Effector memory CD8-positive, alpha-beta T cell (primary cell): ENCODE data around the gene PTH1R.

ENCODE experiments used
- ATAC-seq: fragments of 150-1000 bp; cut with Tn5 transposase; replicated peaks from 2 replicates; pipeline ENCODE4 v1.10.0; 2021; ENCODE audit warnings: mild to moderate bottlenecking, moderate library complexity
- DNase-seq, 3 experiments: peaks; one replicate each; pipeline ENCODE4 v3.0.0; 2021
- H3K27ac Mint-ChIP-seq, 2 donors: one replicate each; pipeline ENCODE4 v1.8.0; 2022; ENCODE audit warnings: mild to moderate bottlenecking in 2 of 2, mixed read lengths in 2 of 2, moderate library complexity in 2 of 2
- H3K27me3 Mint-ChIP-seq, 2 donors: one replicate each; pipeline ENCODE4 v1.8.0; 2022; ENCODE audit warnings: mixed read lengths in 2 of 2
- H3K36me3 Mint-ChIP-seq: one replicate; pipeline ENCODE4 v1.8.0; 2022; ENCODE audit warnings: mild to moderate bottlenecking, moderate library complexity, mixed read lengths; ENCODE audit not compliant: insufficient read depth
- H3K4me1 Mint-ChIP-seq, 2 donors: one replicate each; pipeline ENCODE4 v1.8.0; 2022; ENCODE audit warnings: low read depth in 2 of 2, mixed read lengths in 2 of 2
- H3K4me3 Mint-ChIP-seq, 2 donors: one replicate each; pipeline ENCODE4 v1.8.0; 2022; ENCODE audit warnings: mild to moderate bottlenecking in 2 of 2, mixed read lengths in 2 of 2, moderate library complexity in 2 of 2
- H3K9me3 Mint-ChIP-seq, 2 donors: one replicate each; pipeline ENCODE4 v1.8.0; 2022; ENCODE audit warnings: mixed read lengths in 2 of 2

The PTH1R gene

GRCh38 chr3:46926039-46926438 is 48.5 kb downstream of the PTH1R start:
- Mint-ChIP-seq H3K4me1 (peaks cover 52 to 54% of the 10 kb centered on the region in 2 donors), H3K9me3 (peaks cover 4 to 13% of the 10 kb centered on the region in 2 donors), H3K27me3 (no peaks in the 10 kb centered on the region), H3K27ac (peak overlapping the region; percentile 95 to 96), H3K36me3 (peaks cover 38% of the 10 kb centered on the region), H3K4me3 (peak overlapping the region; percentile 46 to 72)
- no peak for ATAC-seq
- DNase-seq, result no peak

DNA sequence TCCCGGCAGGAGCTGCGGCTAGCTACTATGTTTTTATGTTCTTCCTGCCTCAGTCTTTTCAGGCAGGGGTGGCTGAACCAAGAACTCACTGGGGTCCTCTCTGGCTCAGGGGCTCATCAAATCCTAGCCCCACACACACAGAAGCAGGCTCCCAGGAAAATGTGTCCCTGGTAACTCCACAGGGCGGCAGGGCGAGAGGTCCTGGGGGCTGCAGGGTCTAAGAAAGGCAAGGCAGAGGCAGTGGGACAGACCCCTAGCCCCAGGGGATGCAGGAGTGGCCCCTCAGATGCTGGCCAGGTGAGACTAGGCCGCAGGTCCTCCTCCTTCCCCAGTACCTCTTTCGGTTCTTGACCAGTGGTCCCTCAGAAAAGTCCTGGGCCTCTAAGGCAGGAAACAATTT is 48.9 kb downstream of the PTH1R start:
- ATAC-seq, result no peak

DNA sequence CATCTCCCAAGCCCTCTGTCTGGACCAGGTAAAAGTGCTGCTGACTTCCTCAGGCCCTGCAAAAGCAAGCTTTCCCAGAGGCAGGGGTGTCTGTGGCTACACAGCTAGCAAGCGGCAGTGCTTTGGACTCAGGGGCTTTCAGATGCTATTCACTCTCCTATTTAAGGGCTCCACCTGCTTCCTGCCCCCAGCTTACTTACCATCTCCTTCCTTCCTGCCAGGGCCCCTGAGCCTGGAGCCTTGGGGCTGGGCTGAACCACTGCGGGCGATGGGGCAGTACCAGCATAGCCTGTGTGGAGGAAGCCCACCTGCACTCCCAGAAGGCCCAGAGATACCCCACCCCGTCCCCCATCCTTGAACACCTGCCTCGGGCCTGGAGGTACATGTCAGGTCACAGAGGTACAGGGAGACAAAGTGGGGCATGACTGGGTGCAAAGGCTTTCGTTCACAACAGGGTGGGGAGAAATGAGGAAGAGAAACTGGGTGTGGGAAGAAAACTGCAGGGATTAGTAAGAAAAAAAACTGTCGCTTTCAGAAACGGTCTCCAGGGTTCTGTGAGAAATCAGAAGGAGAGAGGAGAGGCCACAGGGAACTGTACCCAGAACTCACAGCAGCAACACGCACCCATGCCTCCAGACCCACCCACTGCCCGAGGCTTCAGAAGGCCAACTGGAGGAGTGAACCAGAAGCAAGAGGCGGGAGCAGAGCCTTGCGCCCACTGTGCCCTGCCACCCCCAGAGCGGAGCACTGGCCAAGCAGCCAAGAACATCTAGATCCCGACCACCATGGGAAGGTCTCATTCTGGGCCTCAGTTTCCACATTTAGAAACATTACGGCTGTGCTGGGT is 49.6 kb downstream of the PTH1R start:
- Mint-ChIP-seq H3K4me3 (peak overlapping the region; percentile 72 to 75), H3K36me3 (peaks cover 31% of the 10 kb centered on the region), H3K27me3 (no peaks in the 10 kb centered on the region), H3K4me1 (peaks cover 63 to 65% of the 10 kb centered on the region in 2 donors), H3K27ac (peak overlapping the region; percentile 95 to 96), H3K9me3 (peaks cover 4 to 13% of the 10 kb centered on the region in 2 donors)
- ATAC-seq (peak; percentile 56), DNase-seq (peak in 1 of 3 experiments; percentile 28)

More for the DNA sequence above, 48.9 kb downstream of the PTH1R start:
- Mint-ChIP-seq H3K9me3 (peaks cover 4 to 13% of the 10 kb centered on the region in 2 donors), H3K27me3 (no peaks in the 10 kb centered on the region), H3K4me3 (peak overlapping the region; percentile 72 to 75), H3K4me1 (peaks cover 56 to 58% of the 10 kb centered on the region in 2 donors), H3K36me3 (peaks cover 34% of the 10 kb centered on the region), H3K27ac (peak overlapping the region; percentile 95 to 96)
- no peak for DNase-seq

- H3K9me3 Mint-ChIP-seq, result peaks cover 4 to 13% of the 10 kb centered on the region in 2 donors
- DNase-seq (no peak), ATAC-seq (no peak)
- H3K27me3 Mint-ChIP-seq, result no peaks in the 10 kb centered on the region
- H3K4me1 Mint-ChIP-seq, result peaks cover 68 to 70% of the 10 kb centered on the region in 2 donors
- peak overlapping the region; percentile 95 to 96 for H3K27ac Mint-ChIP-seq
- peak overlapping the region; percentile 72 to 75 for H3K4me3 Mint-ChIP-seq
- peaks cover 29% of the 10 kb centered on the region for H3K36me3 Mint-ChIP-seq
Observed at GRCh38 chr3:46927718-46928073, 50.2 kb downstream of the PTH1R start.

- no peak for DNase-seq
- peaks cover 29% of the 10 kb centered on the region for H3K36me3 Mint-ChIP-seq
- H3K4me3 Mint-ChIP-seq, result peak overlapping the region; percentile 72 to 75
Observed at GRCh38 chr3:46928282-46928681, 50.8 kb downstream of the PTH1R start.

DNA sequence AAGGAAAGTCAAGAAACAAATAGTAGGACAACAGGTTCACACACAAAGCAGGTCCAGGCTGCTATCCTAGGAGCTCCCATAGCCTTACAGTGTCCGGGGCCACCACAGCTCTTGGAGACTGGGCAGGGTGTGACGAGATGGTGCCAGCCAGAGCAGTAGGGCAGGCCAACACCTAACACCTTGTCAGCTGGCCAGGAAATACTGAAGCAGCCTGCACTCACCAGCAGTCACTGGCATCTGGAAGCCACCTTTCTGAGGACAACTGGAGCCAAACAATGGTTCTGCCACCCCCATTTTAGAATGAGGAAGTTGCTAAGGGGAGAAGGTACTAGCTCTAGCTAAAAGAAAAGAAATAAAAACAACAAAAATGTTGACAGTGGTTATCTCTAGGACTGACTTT is 51.8 kb downstream of the PTH1R start:
- Mint-ChIP-seq H3K36me3 (peaks cover 34% of the 10 kb centered on the region), H3K27ac (peak overlapping the region; percentile 95 to 96), H3K9me3 (peaks cover 4 to 13% of the 10 kb centered on the region in 2 donors), H3K4me1 (peaks cover 65 to 68% of the 10 kb centered on the region in 2 donors), H3K27me3 (no peaks in the 10 kb centered on the region), H3K4me3 (peak overlapping the region in 1 of 2 donors; percentile 75)
- ATAC-seq (no peak), DNase-seq (no peak)

More at GRCh38 chr3:46928282-46928681, 50.8 kb downstream of the PTH1R start:
- ATAC-seq, result peak; percentile 59
- Mint-ChIP-seq H3K27ac (peak overlapping the region; percentile 95 to 96), H3K27me3 (no peaks in the 10 kb centered on the region), H3K9me3 (peaks cover 4 to 13% of the 10 kb centered on the region in 2 donors), H3K4me1 (peaks cover 67 to 69% of the 10 kb centered on the region in 2 donors)

DNA sequence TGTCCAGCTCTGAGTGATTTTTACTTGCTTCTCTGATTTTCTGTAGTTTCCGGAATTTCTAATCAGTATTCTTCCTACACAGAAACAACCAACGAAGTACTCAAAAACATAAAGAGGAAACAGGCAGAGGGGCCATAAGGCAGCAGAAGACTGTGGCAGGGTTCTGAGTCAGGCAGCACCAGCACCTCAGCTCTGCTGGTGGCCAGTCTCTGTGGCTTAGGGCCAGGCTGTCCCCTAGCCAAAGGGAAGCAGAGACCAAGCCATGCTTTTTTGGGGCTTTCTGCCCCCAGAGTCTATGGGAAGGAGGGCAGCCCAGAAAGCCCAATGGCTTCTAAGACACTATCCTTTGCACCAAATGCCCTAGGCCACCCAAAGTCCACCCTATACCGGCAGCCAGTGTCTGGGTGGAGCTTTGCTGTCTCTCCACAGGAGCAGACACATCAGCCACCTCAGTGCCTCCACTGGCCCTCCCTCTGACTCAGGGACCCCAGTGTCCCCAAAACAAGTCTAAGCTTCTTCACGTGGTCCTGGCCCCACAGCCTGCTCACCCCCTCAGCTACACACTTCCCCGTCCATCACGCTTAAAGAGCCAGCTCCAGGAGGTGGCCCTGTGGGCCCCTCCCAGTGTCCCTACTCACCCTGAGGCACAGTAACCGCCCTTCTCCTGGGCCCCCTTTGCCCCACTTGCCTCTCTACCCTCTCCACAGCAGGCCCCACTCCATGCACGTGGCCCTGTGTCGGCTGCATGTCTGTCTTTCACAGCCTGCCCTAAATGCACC is 52.8 kb downstream of the PTH1R start:
- peaks cover 66 to 68% of the 10 kb centered on the region in 2 donors for H3K4me1 Mint-ChIP-seq
- H3K36me3 Mint-ChIP-seq, result peaks cover 27% of the 10 kb centered on the region
- H3K9me3 Mint-ChIP-seq, result peaks cover 4 to 13% of the 10 kb centered on the region in 2 donors
- ATAC-seq (no peak), DNase-seq (no peak)
- peak overlapping the region; percentile 95 to 96 for H3K27ac Mint-ChIP-seq
- peak overlapping the region; percentile 69 to 73 for H3K4me3 Mint-ChIP-seq
- no peaks in the 10 kb centered on the region for H3K27me3 Mint-ChIP-seq

DNA sequence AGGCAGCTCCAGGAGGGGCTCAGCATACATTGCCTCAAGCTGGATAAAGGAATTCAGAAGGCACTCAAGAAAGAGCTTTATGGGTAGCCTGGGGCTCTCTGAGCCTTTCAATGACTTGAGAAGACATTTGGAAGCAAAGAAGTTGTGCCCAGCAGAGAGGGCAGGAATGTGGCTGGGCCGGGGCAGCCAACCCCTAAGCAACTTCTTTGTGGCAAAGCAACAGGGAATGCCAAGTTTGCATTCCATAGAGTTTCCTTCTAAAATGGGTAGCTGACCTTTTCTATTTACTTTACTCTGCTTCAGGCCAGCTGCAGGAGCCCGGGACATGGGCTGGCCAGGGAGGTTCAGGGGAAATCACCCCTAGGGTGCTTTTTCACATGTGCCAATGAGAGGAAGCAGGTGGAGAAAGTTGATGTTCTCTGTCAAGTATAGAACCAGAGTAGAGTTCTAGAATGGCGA is 53.5 kb downstream of the PTH1R start:
- Mint-ChIP-seq H3K27me3 (no peaks in the 10 kb centered on the region), H3K4me3 (peak overlapping the region; percentile 69 to 73), H3K36me3 (peaks cover 31% of the 10 kb centered on the region), H3K27ac (peak overlapping the region; percentile 88 to 95), H3K4me1 (peaks cover 60 to 65% of the 10 kb centered on the region in 2 donors), H3K9me3 (peaks cover 4 to 13% of the 10 kb centered on the region in 2 donors)
- no peak for ATAC-seq
- no peak for DNase-seq

- ATAC-seq, result peak; percentile 19
- Mint-ChIP-seq H3K9me3 (peaks cover 4 to 13% of the 10 kb centered on the region in 2 donors), H3K4me1 (peaks cover 61 to 65% of the 10 kb centered on the region in 2 donors), H3K4me3 (peak overlapping the region; percentile 69 to 73), H3K36me3 (peaks cover 28% of the 10 kb centered on the region), H3K27me3 (no peaks in the 10 kb centered on the region), H3K27ac (peak overlapping the region; percentile 88 to 95)
- no peak for DNase-seq
Observed at GRCh38 chr3:46931631-46932331, 54.3 kb downstream of the PTH1R start.

GRCh38 chr3:46932455-46933225 is 55.1 kb downstream of the PTH1R start:
- H3K4me1 Mint-ChIP-seq, result peaks cover 53 to 58% of the 10 kb centered on the region in 2 donors
- H3K4me3 Mint-ChIP-seq, result peak overlapping the region; percentile 69 to 73
- no peaks in the 10 kb centered on the region for H3K27me3 Mint-ChIP-seq
- DNase-seq, result no peak
- H3K27ac Mint-ChIP-seq, result peak overlapping the region; percentile 88 to 95
- peaks cover 24% of the 10 kb centered on the region for H3K36me3 Mint-ChIP-seq
- ATAC-seq, result no peak
- H3K9me3 Mint-ChIP-seq, result peaks cover 4 to 13% of the 10 kb centered on the region in 2 donors

DNA sequence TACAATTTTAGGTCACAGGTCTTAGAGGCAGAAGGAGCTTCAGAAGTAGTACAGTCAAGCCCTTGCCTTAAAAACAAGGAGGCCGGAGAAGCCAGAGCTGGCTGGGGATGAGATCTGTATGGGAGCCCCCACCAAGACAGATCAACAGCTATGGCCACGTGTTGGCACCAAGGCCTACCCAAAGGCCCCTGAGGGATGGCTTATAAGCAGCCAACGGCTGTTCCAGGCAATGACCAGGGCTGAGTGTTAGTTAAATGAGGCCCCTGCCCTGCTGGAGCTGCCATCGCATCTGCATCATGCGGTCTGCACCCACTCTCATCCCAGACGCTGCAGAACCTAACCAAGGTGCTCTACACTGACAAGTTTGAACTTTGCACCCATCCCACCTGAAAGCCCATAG is 55.7 kb downstream of the PTH1R start:
- Mint-ChIP-seq H3K9me3 (peaks cover 4 to 12% of the 10 kb centered on the region in 2 donors), H3K4me3 (peak overlapping the region in 1 of 2 donors; percentile 27), H3K4me1 (peaks cover 56 to 58% of the 10 kb centered on the region in 2 donors), H3K27me3 (no peaks in the 10 kb centered on the region), H3K36me3 (peaks cover 29% of the 10 kb centered on the region), H3K27ac (peak overlapping the region in 1 of 2 donors; percentile 95)
- ATAC-seq, result no peak
- no peak for DNase-seq

DNA sequence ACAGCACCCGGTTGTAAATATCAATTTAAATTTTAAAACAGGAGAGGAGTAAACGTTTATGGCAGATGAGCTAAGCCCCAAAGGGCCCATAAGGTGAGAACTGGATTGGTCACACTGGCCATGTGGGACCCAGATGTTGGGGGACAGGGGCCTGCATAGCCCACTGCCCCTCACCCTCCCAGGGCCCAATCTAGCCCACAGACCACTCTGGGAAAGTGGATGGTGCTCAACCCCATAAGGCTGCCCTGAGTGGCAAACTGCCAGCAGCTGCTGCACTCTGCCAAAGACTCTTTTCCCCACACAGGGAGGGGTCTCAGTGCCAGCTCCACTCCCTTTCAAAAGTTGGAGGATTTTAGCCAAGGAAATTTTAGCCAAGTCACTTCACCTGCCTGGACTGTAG is 56.6 kb downstream of the PTH1R start:
- Mint-ChIP-seq H3K9me3 (peaks cover 0 to 4% of the 10 kb centered on the region in 2 donors), H3K36me3 (peaks cover 32% of the 10 kb centered on the region), H3K27me3 (no peaks in the 10 kb centered on the region), H3K27ac (peak overlapping the region in 1 of 2 donors; percentile 78), H3K4me3 (no peak overlapping the region), H3K4me1 (peaks cover 52 to 55% of the 10 kb centered on the region in 2 donors)
- DNase-seq (no peak), ATAC-seq (no peak)
